ENCODE data around the gene THPO. TPM values are rescaled to one million over a fixed set of nuclear protein-coding genes. Genes with fewer than 3 reads are reported as not detected.

THPO gene
- total RNA-seq, 1 donor from 2014 or later: not detected

DNA sequence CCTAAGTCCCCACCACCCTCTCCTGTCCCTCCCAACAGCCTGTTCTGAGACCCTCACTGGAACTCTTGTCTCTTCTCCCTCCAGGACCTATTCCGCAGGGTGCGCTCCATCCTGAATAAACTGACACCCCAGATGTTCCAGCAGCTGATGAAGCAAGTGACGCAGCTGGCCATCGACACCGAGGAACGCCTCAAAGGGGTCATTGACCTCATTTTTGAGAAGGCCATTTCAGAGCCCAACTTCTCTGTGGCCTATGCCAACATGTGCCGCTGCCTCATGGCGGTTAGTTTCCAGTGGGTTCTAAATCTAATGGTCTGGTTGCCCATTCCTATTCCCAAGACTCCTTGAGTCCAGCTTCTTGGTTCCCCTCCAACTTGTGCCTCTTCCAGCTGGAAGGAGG, 54.3 kb downstream of the THPO start:
- Mint-ChIP-seq H3K36me3 (ENCODE audit: low read depth) (peaks cover 68% of the 10 kb centered on the region), H3K27me3 (ENCODE audit: low read depth) (no peaks in the 10 kb centered on the region), H3K27ac (ENCODE audit: unreplicated experiment) (no peak overlapping the region), H3K9me3 (ENCODE audit: low read depth) (no peaks in the 10 kb centered on the region), H3K4me1 (ENCODE audit: low read depth) (peaks cover 28% of the 10 kb centered on the region), H3K4me3 (ENCODE audit: unreplicated experiment) (no peak overlapping the region)
- no peak for TF ChIP-seq CTCF (IDR thresholded peaks at IDR 0.05)
- no peak for DNase-seq (ENCODE audit: low spot score)

GRCh38 chr3:184322731-184323487, 55.1 kb downstream of the THPO start:
- Mint-ChIP-seq H3K36me3 (ENCODE audit: low read depth) (peaks cover 65% of the 10 kb centered on the region), H3K4me3 (ENCODE audit: unreplicated experiment) (no peak overlapping the region), H3K27me3 (ENCODE audit: low read depth) (no peaks in the 10 kb centered on the region), H3K9me3 (ENCODE audit: low read depth) (no peaks in the 10 kb centered on the region), H3K27ac (ENCODE audit: unreplicated experiment) (no peak overlapping the region), H3K4me1 (ENCODE audit: low read depth) (peaks cover 32% of the 10 kb centered on the region)
- TF ChIP-seq CTCF (IDR thresholded peaks at IDR 0.05): no peak
- no peak for DNase-seq (ENCODE audit: low spot score)

Other genes starting within 250 kb of the THPO start
- gene EIF2B5, start 242.8 kb downstream of the THPO start, total RNA-seq: 24.0 to 31.8 TPM (median 26.1 TPM) in 3 replicates
- gene DVL3, start 222.8 kb downstream of the THPO start, total RNA-seq: 88.1 to 113 TPM (median 102 TPM) in 3 replicates
- gene AP2M1, start 203.4 kb downstream of the THPO start, total RNA-seq: 455 to 492 TPM (median 488 TPM) in 3 replicates
- 52.8 to 68.9 TPM (median 53.8 TPM) in 3 replicates for gene ABCF3, start 192.0 kb downstream of the THPO start, total RNA-seq
- 0.25 TPM in 1 of 3 replicates, not detected in the others for gene VWA5B2, start 148.6 kb downstream of the THPO start, total RNA-seq
- 33.3 to 43.7 TPM (median 36.8 TPM) in 3 replicates for gene ALG3, start 129.2 kb downstream of the THPO start, total RNA-seq
- gene EEF1AKMT4, start 128.5 kb downstream of the THPO start, total RNA-seq: 4.3 to 5.0 TPM (median 4.4 TPM) in 3 replicates
- gene CAMK2N2, start 116.7 kb downstream of the THPO start, total RNA-seq: 3.2 to 5.3 TPM (median 3.9 TPM) in 3 replicates
- not detected in 3 replicates for gene ECE2, start 102.2 kb downstream of the THPO start, total RNA-seq
- gene PSMD2, start 79.0 kb downstream of the THPO start, total RNA-seq: 237 to 288 TPM (median 238 TPM) in 3 replicates
- 388 to 532 TPM (median 403 TPM) in 3 replicates for gene EIF4G1, start 63.6 kb downstream of the THPO start, total RNA-seq
- gene FAM131A, start 40.6 kb downstream of the THPO start, total RNA-seq: 13.4 to 15.3 TPM (median 13.4 TPM) in 3 replicates
- gene CLCN2, start 16.6 kb downstream of the THPO start, total RNA-seq: 3.1 to 6.5 TPM (median 3.1 TPM) in 3 replicates
- 49.8 to 71.0 TPM (median 50.4 TPM) in 3 replicates for gene POLR2H, start 16.5 kb downstream of the THPO start, total RNA-seq
- 1.4 to 4.7 TPM (median 1.5 TPM) in 3 replicates for gene CHRD, start 1.8 kb upstream of the THPO start, total RNA-seq
- gene EPHB3, start 183.6 kb upstream of the THPO start, total RNA-seq: 7.2 to 11.6 TPM (median 7.5 TPM) in 3 replicates

All from chondrocyte (in vitro differentiated cells).